ENCODE results near the gene DAPK2. TPM values are rescaled to one million over a fixed set of nuclear protein-coding genes. Genes with fewer than 3 reads are reported as not detected.

Gene DAPK2
- total and polyA plus RNA-seq, 2 of the 4 experiments (the other 2 are of a cell fraction) = 0.34 to 0.36 TPM

- no peak for TF ChIP-seq NFE2L2 (IDR thresholded peaks at IDR 0.05; ENCODE audit: low read depth, low read length)
- TF ChIP-seq RCOR1 (IDR thresholded peaks at IDR 0.05; ENCODE audit: insufficient replicate concordance, low read length) = no peak
- TF ChIP-seq CHD1 (IDR thresholded peaks at IDR 0.05; ENCODE audit: low read depth, low read length) = no peak
- no peak for TF ChIP-seq MAZ (IDR thresholded peaks at IDR 0.05; ENCODE audit: borderline replicate concordance, low read depth, low read length)
- no peak for TF ChIP-seq CTCF (conservative IDR thresholded peaks at IDR 0.05; ENCODE audit: low read depth, low read length)
- no peak for TF ChIP-seq RAD21 (IDR thresholded peaks at IDR 0.05; ENCODE audit: low read length)
- TF ChIP-seq USF2 (IDR thresholded peaks at IDR 0.05; ENCODE audit: low read depth, low read length) = no peak
- TF ChIP-seq MXI1 (IDR thresholded peaks at IDR 0.05; ENCODE audit: borderline replicate concordance, low read depth, low read length) = no peak
- TF ChIP-seq BHLHE40 (IDR thresholded peaks at IDR 0.05; ENCODE audit: low read depth, low read length) = no peak
- intact Hi-C loops (cut with micrococcal nuclease) = no loop called here
- no peak overlapping the region for H3K23ac ChIP-seq (ENCODE audit: low read depth, low read length)
- H4K5ac ChIP-seq (ENCODE audit: low read depth, low read length) = no peak overlapping the region
- peaks cover 15% of the 10 kb centered on the region; the same call in 1 of the 2 replicates for H3K4me1 ChIP-seq (ENCODE audit: control insufficient read depth, insufficient read depth, low read length)
- no peaks in the 10 kb centered on the region; the same call in 1 of the 2 replicates for H3K9me1 ChIP-seq (ENCODE audit: insufficient read depth, low read length)
- no peak overlapping the region for H3K4me2 ChIP-seq (ENCODE audit: low read depth, low read length)
- ATAC-seq (ENCODE audit: low read depth) (no peak), DNase-seq (no peak)
- no TSS peak for BruUV-seq (replicated peaks)
- H2BK120ac ChIP-seq (ENCODE audit: low read depth, low read length) = no peak overlapping the region
- WGBS, 2 experiments (ENCODE audit: extremely low coverage in 2 of 2, insufficient read length in 1 of 2) = no CpG with 5 or more reads among the region's 4 CpGs
- H4K91ac ChIP-seq (ENCODE audit: insufficient read depth, low read depth, low read length) = no peak overlapping the region
- no peak overlapping the region for H2BK5ac ChIP-seq (ENCODE audit: low read depth, low read length, poor library complexity, severe bottlenecking)
- H4K20me1 ChIP-seq (ENCODE audit: insufficient read depth, low read length) = no peaks in the 10 kb centered on the region
- no peak overlapping the region for H2AFZ ChIP-seq (replicated peaks; ENCODE audit: low read length, poor library complexity)
- no peak overlapping the region for H4K8ac ChIP-seq (ENCODE audit: low read depth in 2 of 2, low read length in 2 of 2)
- no peak overlapping the region for H3K27ac ChIP-seq (ENCODE audit: insufficient read depth, low read length)
- H3K27me3 ChIP-seq (ENCODE audit: control insufficient read depth, insufficient read depth, low read length) = peaks cover 7% of the 10 kb centered on the region
- H3K79me1 ChIP-seq (ENCODE audit: low read depth in 1 of 2, low read length in 2 of 2) = no peaks in the 10 kb centered on the region
- H3K18ac ChIP-seq (ENCODE audit: low read depth, low read length) = no peak overlapping the region
- no peak overlapping the region for H2BK15ac ChIP-seq (ENCODE audit: low read depth, low read length)
- H3K14ac ChIP-seq (replicated peaks; ENCODE audit: low read depth, low read length) = no peak overlapping the region
- dilution Hi-C loops (cut with HindIII; ENCODE audit: low sequenced_read_pairs, unreplicated experiment) = no loop called here
- H3K36me3 ChIP-seq (ENCODE audit: control insufficient read depth, insufficient read depth, low read length) = no peaks in the 10 kb centered on the region
- H2BK20ac ChIP-seq (ENCODE audit: low read depth, low read length) = no peak overlapping the region
- no peak overlapping the region for H3K4me3 ChIP-seq (ENCODE audit: insufficient read depth, low read depth, low read length)
- no peak overlapping the region for H2AK9ac ChIP-seq (replicated peaks; ENCODE audit: low read depth, low read length, poor library complexity)
- no peak overlapping the region for H3K56ac ChIP-seq (ENCODE audit: extremely low read depth, insufficient read depth, low read length)
- no peaks in the 10 kb centered on the region for H3K9me3 ChIP-seq (ENCODE audit: control insufficient read depth, insufficient read depth, low read length)
- H3K4ac ChIP-seq (ENCODE audit: low read depth, low read length) = no peak overlapping the region
- H2AK5ac ChIP-seq (ENCODE audit: low read depth, low read length) = no peak overlapping the region
- ChIA-PET CTCF (interaction anchor here (0.6 kb wide), 1 partner anchor 640 kb away, joined by 4 read pairs; no protein-coding TSS in a partner anchor), POLR2A (ENCODE audit: unreplicated experiment) (no interaction called here)
- in situ Hi-C loops (cut with MboI; ENCODE audit: low sequenced_read_pairs) = no loop called here
- H3K9ac ChIP-seq (ENCODE audit: low read depth, low read length) = no peak overlapping the region
These were observed 135.1 kb downstream of the DAPK2 start for GRCh38 chr15:63911160-63911559.
